Neural progenitor cell (in vitro differentiated cells): ENCODE measurements around the gene ANO2.

Experiments
- CTCF ChIP-seq: fragments of 200-600 bp; sonication (generic); IDR thresholded peaks from 2 replicates; pipeline ENCODE4 v1.5.1; 2017; ENCODE audit warnings: antibody characterized with exemption, mild to moderate bottlenecking
- EZH2 ChIP-seq: fragments of 200-600 bp; sonication (generic); IDR thresholded peaks from 2 replicates; pipeline ENCODE4 v1.6.1; 2017; ENCODE audit warnings: antibody characterized with exemption, mild to moderate bottlenecking, moderate library complexity
- EZH2phosphoT487 ChIP-seq: fragments of 200-600 bp; sonication (generic); IDR thresholded peaks from 2 replicates; pipeline ENCODE4 v1.6.1; 2017; ENCODE audit warnings: antibody characterized with exemption

GRCh38 chr12:5921966-5922899 is 22.8 kb downstream of the ANO2 start:
- TF ChIP-seq EZH2 (no peak), CTCF (no peak), EZH2phosphoT487 (no peak)
